Common myeloid progenitor, CD34-positive (primary cell): Measurements from ENCODE around the gene LFNG.

Source experiments
- CTCF ChIA-PET: fragments of 350-600 bp; sonication (Branson Sonifier 250); formaldehyde crosslinking; loops from one replicate; lab custom pipeline; 2021; ENCODE audit warnings: antibody characterized with exemption; lab: Charles Lee
- POLR2A ChIA-PET: fragments of 350-600 bp; sonication (Branson Sonifier 250); formaldehyde crosslinking; loops from one replicate; lab custom pipeline; 2021; ENCODE audit warnings: antibody characterized with exemption; lab: Charles Lee
- DNase-seq, 3 donors: peaks; one replicate each; pipeline versions ENCODE4 v3.0.0 to v3.0.0-alpha.2; 2013
- H3K27ac ChIP-seq, 2 experiments: 1 replicate in 1 of 2; 2 replicates in 1 of 2; pipeline ENCODE4 v1.7.0; 2013; ENCODE audit warnings: inconsistent platforms in 2 of 2, low read length in 2 of 2, mild to moderate bottlenecking in 2 of 2, low read depth in 1 of 2, moderate library complexity in 1 of 2; ENCODE audit not compliant: severe bottlenecking in 2 of 2, insufficient read depth in 1 of 2, poor library complexity in 1 of 2
- H3K27me3 ChIP-seq, 5 experiments: replicated peaks in 2 of 5; 1 replicate in 3 of 5; 2 replicates in 2 of 5; pipeline versions ENCODE4 v1.6.1 to v1.7.0; 2013; ENCODE audit warnings: low read length in 4 of 5, mild to moderate bottlenecking in 2 of 5, moderate library complexity in 2 of 5, inconsistent platforms in 1 of 5; ENCODE audit not compliant: insufficient read depth in 5 of 5, control insufficient read depth in 4 of 5
- H3K36me3 ChIP-seq, 4 experiments: 1 replicate in 2 of 4; 2 replicates in 2 of 4; pipeline versions ENCODE4 v1.6.1 to v1.7.0; 2013; ENCODE audit warnings: low read length in 3 of 4, control low read depth in 1 of 4, mild to moderate bottlenecking in 1 of 4; ENCODE audit not compliant: control insufficient read depth in 4 of 4, insufficient read depth in 4 of 4
- H3K4me1 ChIP-seq, 4 experiments: 1 replicate in 3 of 4; 2 replicates in 1 of 4; pipeline versions ENCODE4 v1.6.1 to v1.7.1; 2013; ENCODE audit warnings: low read length in 3 of 4, mild to moderate bottlenecking in 3 of 4, control low read depth in 1 of 4, inconsistent platforms in 1 of 4, moderate library complexity in 1 of 4; ENCODE audit not compliant: control insufficient read depth in 4 of 4, insufficient read depth in 4 of 4; ENCODE audit errors: control extremely low read depth in 1 of 4
- H3K4me3 ChIP-seq, 7 experiments: 1 replicate in 4 of 7; 2 replicates in 3 of 7; pipeline versions ENCODE4 v1.5.1 to v1.7.0; 2013; ENCODE audit warnings: mild to moderate bottlenecking in 7 of 7, low read length in 6 of 7, moderate library complexity in 6 of 7, inconsistent platforms in 2 of 7, low read depth in 2 of 7, control low read depth in 1 of 7; ENCODE audit not compliant: insufficient read depth in 4 of 7, control insufficient read depth in 1 of 7; ENCODE audit errors: extremely low read depth in 1 of 7
- H3K9me3 ChIP-seq, 5 experiments: 1 replicate in 4 of 5; 2 replicates in 1 of 5; pipeline versions ENCODE4 v1.6.1 to v1.7.1; 2013; ENCODE audit warnings: low read length in 4 of 5, mild to moderate bottlenecking in 2 of 5, inconsistent platforms in 1 of 5, low read depth in 1 of 5, moderate library complexity in 1 of 5; ENCODE audit not compliant: control insufficient read depth in 4 of 5, insufficient read depth in 2 of 5; ENCODE audit errors: control extremely low read depth in 1 of 5
- WGBS: methylation state at CpG from one replicate; pipeline ENCODE4 v1.1.5; 2013; ENCODE audit not compliant: insufficient coverage; 5-methylcytosine and 5-hydroxymethylcytosine counted together

Gene LFNG

GRCh38 chr7:2567679-2568278, 48.2 kb downstream of the LFNG start:
- CTCF ChIA-PET = interaction anchor here (0.8 to 2.1 kb wide), 18 partner anchors 10 to 149 kb away, joined by 3 to 7 read pairs (median 3); partner anchors contain the start of gene IQCE
- Histone ChIP-seq H3K27me3 (no peaks in the 10 kb centered on the region), H3K9me3 (no peaks in the 10 kb centered on the region), H3K27ac (no peak overlapping the region), H3K36me3 (peaks cover 0 to 4% (median 3%) of the 10 kb centered on the region in 4 experiments), H3K4me1 (peaks cover 3 to 10% (median 6%) of the 10 kb centered on the region in 4 experiments), H3K4me3 (peak overlapping the region in 2 of 7 experiments; percentile 5 to 60)
- 9% methylated on average over 15 of the region's 16 CpGs for WGBS
- DNase-seq = peak; percentile 37 to 58 (median 52)
- POLR2A ChIA-PET = interaction anchor here (1.8 kb wide), 1 partner anchor 9 kb away, joined by 4 read pairs; the partner anchor contains the start of gene IQCE

- H3K9me3 ChIP-seq = no peaks in the 10 kb centered on the region
- no peak for DNase-seq
- no peaks in the 10 kb centered on the region for H3K27me3 ChIP-seq
- CTCF ChIA-PET = interaction anchor here (0.9 to 2.1 kb wide), 12 partner anchors 10 to 148 kb away, joined by 3 to 7 read pairs (median 4); partner anchors contain the start of gene IQCE
- WGBS = 97% methylated on average over 19 of the region's 24 CpGs
- POLR2A ChIA-PET = interaction anchor here (0.7 to 1.8 kb wide), 2 partner anchors 10 to 98 kb away, joined by 3 to 4 read pairs; partner anchors contain the start of gene IQCE
- H3K4me3 ChIP-seq = no peak overlapping the region
- H3K4me1 ChIP-seq = peaks cover 3 to 10% (median 6%) of the 10 kb centered on the region in 4 experiments
- no peak overlapping the region for H3K27ac ChIP-seq
- H3K36me3 ChIP-seq = peaks cover 0 to 7% (median 5%) of the 10 kb centered on the region in 4 experiments
These were observed 49.1 kb downstream of the LFNG start for GRCh38 chr7:2568521-2569223.

- CTCF ChIA-PET = no interaction called here
These were observed 49.8 kb downstream of the LFNG start for GRCh38 chr7:2569421-2569820.

GRCh38 chr7:2570021-2570420, 50.4 kb downstream of the LFNG start:
- 95% methylated on average over 12 of the region's 16 CpGs for WGBS
- H3K4me1 ChIP-seq = peaks cover 3 to 10% (median 6%) of the 10 kb centered on the region in 4 experiments
- no peaks in the 10 kb centered on the region for H3K27me3 ChIP-seq
- no peak for DNase-seq
- ChIA-PET CTCF (no interaction called here), POLR2A (no interaction called here)
- H3K27ac ChIP-seq = no peak overlapping the region
- H3K4me3 ChIP-seq = no peak overlapping the region
- H3K9me3 ChIP-seq = no peaks in the 10 kb centered on the region
- peaks cover 0 to 12% (median 6%) of the 10 kb centered on the region in 4 experiments for H3K36me3 ChIP-seq

More at GRCh38 chr7:2569421-2569820, 49.8 kb downstream of the LFNG start:
- Histone ChIP-seq H3K27ac (no peak overlapping the region), H3K4me3 (no peak overlapping the region), H3K9me3 (no peaks in the 10 kb centered on the region), H3K4me1 (peaks cover 3 to 10% (median 6%) of the 10 kb centered on the region in 4 experiments), H3K27me3 (no peaks in the 10 kb centered on the region), H3K36me3 (peaks cover 0 to 10% (median 6%) of the 10 kb centered on the region in 4 experiments)
- POLR2A ChIA-PET = no interaction called here
- no peak for DNase-seq
- WGBS = 96% methylated on average over 11 of the region's 14 CpGs

- WGBS = over 99% methylated on average over 12 of the region's 15 CpGs
- Histone ChIP-seq H3K27ac (no peak overlapping the region), H3K4me3 (no peak overlapping the region), H3K9me3 (no peaks in the 10 kb centered on the region), H3K27me3 (no peaks in the 10 kb centered on the region), H3K4me1 (peaks cover 3 to 13% (median 10%) of the 10 kb centered on the region in 4 experiments), H3K36me3 (peaks cover 0 to 12% (median 6%) of the 10 kb centered on the region in 4 experiments)
- DNase-seq = no peak
- CTCF ChIA-PET = interaction anchor here (1.1 to 1.3 kb wide), 3 partner anchors 12 to 103 kb away, joined by 3 to 4 read pairs (median 3); no protein-coding TSS in a partner anchor
- POLR2A ChIA-PET = no interaction called here
These were observed 51.8 kb downstream of the LFNG start for GRCh38 chr7:2571409-2571808.

GRCh38 chr7:2572101-2572842, 52.7 kb downstream of the LFNG start:
- H3K4me3 ChIP-seq = no peak overlapping the region
- WGBS = 98% methylated on average over 12 of the region's 22 CpGs
- H3K36me3 ChIP-seq = peaks cover 0 to 12% (median 6%) of the 10 kb centered on the region in 4 experiments
- H3K9me3 ChIP-seq = no peaks in the 10 kb centered on the region
- no peaks in the 10 kb centered on the region for H3K27me3 ChIP-seq
- no peak for DNase-seq
- H3K27ac ChIP-seq = no peak overlapping the region
- ChIA-PET CTCF (interaction anchor here (1.1 to 1.3 kb wide), 3 partner anchors 13 to 104 kb away, joined by 3 to 4 read pairs (median 3); no protein-coding TSS in a partner anchor), POLR2A (no interaction called here)
- H3K4me1 ChIP-seq = peaks cover 3 to 13% (median 9%) of the 10 kb centered on the region in 4 experiments
